HepG2 (cell line): Measurements from ENCODE around the gene ZMIZ1. TPM values are rescaled to one million over a fixed set of nuclear protein-coding genes. Genes with fewer than 3 reads are reported as not detected.

ENCODE experiments used
- ATAC-seq: fragments of 200-7000 bp; cut with Tn5 transposase; 3 replicates; pipeline ENCODE4 v1.9.1; 2020; ENCODE audit warnings: mild to moderate bottlenecking, moderate library complexity
- BruUV-seq: library from RNA; stranded (reverse); fragments of 400-500 nt; replicated peaks from 2 replicates; lab custom pipeline; 2021; lab: Mats Ljungman, UMichigan
- CTCF ChIA-PET: fragments of 300-600 bp; formaldehyde crosslinking; extraction: SDS; loops from one replicate; lab custom pipeline; 2021; ENCODE audit warnings: low total read pairs, inconsistent platforms, low intra/inter-chr PET ratio; lab: Yijun Ruan, JAX
- POLR2A ChIA-PET: fragments of 350-600 bp; sonication (Branson Sonifier 250); formaldehyde crosslinking; loops from one replicate; lab custom pipeline; 2020; ENCODE audit warnings: antibody characterized with exemption, inconsistent platforms; lab: Yijun Ruan, JAX
- DNase-seq: peaks from one replicate; pipeline ENCODE4 v3.0.0-alpha.2; 2015; ENCODE audit warnings: low spot score
- FAIRE-seq: peaks from 3 replicates; lab custom pipeline; 2011; peaks lifted over from hg19 to GRCh38; lab: Jason Lieb, UNC
- H2AFZ ChIP-seq: one replicate; pipeline ENCODE4 v1.6.1; 2011; ENCODE audit warnings: low read length, inconsistent platforms
- H3K27ac ChIP-seq: fragments of 300-600 bp; 3 replicates; pipeline ENCODE4 v1.8.0; 2011; ENCODE audit warnings: mixed run types, mild to moderate bottlenecking, mixed read lengths, low read length, inconsistent platforms; ENCODE audit not compliant: insufficient read depth; ENCODE audit errors: extremely low read length
- H3K27me3 ChIP-seq, 2 experiments: fragments of 200-600 bp in 1 of 2; 2 replicates in 1 of 2; 3 replicates in 1 of 2; pipeline versions ENCODE4 v1.6.0 to v1.8.0; 2011; ENCODE audit warnings: low read length in 2 of 2, mild to moderate bottlenecking in 2 of 2, moderate library complexity in 2 of 2, inconsistent platforms in 1 of 2; ENCODE audit not compliant: insufficient read depth in 2 of 2, control insufficient read depth in 1 of 2
- H3K36me3 ChIP-seq, 2 experiments: fragments of 200-600 bp in 1 of 2; replicated peaks in 1 of 2; 2 replicates in 1 of 2; 3 replicates in 1 of 2; pipeline versions ENCODE4 v1.5.1 to v1.8.0; 2011; ENCODE audit warnings: low read length in 2 of 2, inconsistent platforms in 1 of 2; ENCODE audit not compliant: insufficient read depth in 2 of 2, control insufficient read depth in 1 of 2
- H3K4me1 ChIP-seq: 2 replicates; pipeline ENCODE4 v1.5.1; 2012; ENCODE audit warnings: low read length, inconsistent platforms; ENCODE audit not compliant: insufficient read depth
- H3K4me2 ChIP-seq: 2 replicates; pipeline ENCODE4 v1.6.0; 2011; ENCODE audit warnings: low read depth, low read length, inconsistent platforms
- H3K4me3 ChIP-seq, 3 experiments: fragments of 200-600 bp in 1 of 3; sonication (generic), shearing (Covaris generic) in 1 of 3; replicated peaks in 1 of 3; 2 replicates each; pipeline ENCODE4 v1.5.1; 2011 to 2016; ENCODE audit warnings: low read length in 3 of 3, inconsistent platforms in 2 of 3, low read depth in 2 of 3, mild to moderate bottlenecking in 2 of 3, control low read depth in 1 of 3, mixed read lengths in 1 of 3; ENCODE audit not compliant: insufficient read depth in 1 of 3
- H3K79me2 ChIP-seq: one replicate; pipeline ENCODE4 v1.6.1; 2011; ENCODE audit warnings: low read length, inconsistent platforms; ENCODE audit not compliant: insufficient read depth
- H3K9ac ChIP-seq: 2 replicates; pipeline ENCODE4 v1.6.0; 2011; ENCODE audit warnings: mild to moderate bottlenecking, low read depth, low read length, inconsistent platforms; ENCODE audit not compliant: insufficient read depth
- H3K9me3 ChIP-seq: 2 replicates; pipeline ENCODE4 v1.5.1; 2012; ENCODE audit warnings: mild to moderate bottlenecking, low read length
- H4K20me1 ChIP-seq: 2 replicates; pipeline ENCODE4 v1.6.0; 2011; ENCODE audit warnings: inconsistent platforms, mild to moderate bottlenecking, low read length, moderate library complexity; ENCODE audit not compliant: insufficient read depth
- CC2D1A ChIP-seq: sonication (generic); formaldehyde crosslinking; IDR thresholded peaks from 2 replicates; pipeline ENCODE4 v1.8.1; 2023; ENCODE audit warnings: mild to moderate bottlenecking, missing genetic modification reagents
- EEA1 ChIP-seq: sonication (generic); formaldehyde crosslinking; IDR thresholded peaks from 2 replicates; pipeline ENCODE4 v1.5.1; 2020; ENCODE audit warnings: mild to moderate bottlenecking, missing genetic modification reagents, borderline replicate concordance
- MAFK ChIP-seq, 2 experiments: IDR thresholded peaks in 1 of 2; conservative IDR thresholded peaks in 1 of 2; 2 replicates each; pipeline ENCODE4 v1.6.1; 2011; ENCODE audit warnings: improper control_type of control experiment in 2 of 2, low read length in 2 of 2
- MTF1 ChIP-seq: sonication (generic); formaldehyde crosslinking; IDR thresholded peaks from 2 replicates; pipeline ENCODE4 v1.5.0; 2020; ENCODE audit warnings: missing genetic modification reagents
- SAFB2 ChIP-seq: sonication (generic); formaldehyde crosslinking; IDR thresholded peaks from 2 replicates; pipeline ENCODE4 v1.5.1; 2020; ENCODE audit warnings: missing genetic modification reagents, low read depth, mild to moderate bottlenecking, borderline replicate concordance
- SSRP1 ChIP-seq: IDR thresholded peaks from 2 replicates; pipeline ENCODE4 v1.6.1; 2016; ENCODE audit warnings: control low read depth
- ZNF10 ChIP-seq: sonication (generic); formaldehyde crosslinking; IDR thresholded peaks from 2 replicates; pipeline ENCODE4 v1.4.0; 2020; ENCODE audit warnings: mild to moderate bottlenecking, low read depth, missing genetic modification reagents, borderline replicate concordance
- ZNF382 ChIP-seq: sonication (generic); formaldehyde crosslinking; IDR thresholded peaks from 2 replicates; pipeline ENCODE4 v1.5.0; 2020; ENCODE audit warnings: missing genetic modification reagents, mild to moderate bottlenecking, borderline replicate concordance
- ZNF446 ChIP-seq: sonication (generic); formaldehyde crosslinking; IDR thresholded peaks from 2 replicates; pipeline ENCODE4 v1.5.0; 2020; ENCODE audit warnings: mild to moderate bottlenecking, missing genetic modification reagents
- ZNF891 ChIP-seq: sonication (generic); formaldehyde crosslinking; IDR thresholded peaks from 2 replicates; pipeline ENCODE4 v1.5.0; 2020; ENCODE audit warnings: mild to moderate bottlenecking, missing genetic modification reagents
- WGBS: methylation state at CpG from one replicate; pipeline ENCODE4 v1.1.6; 2017; ENCODE audit warnings: low lambda C conversion rate; 5-methylcytosine and 5-hydroxymethylcytosine counted together
- in situ Hi-C: cut with HindIII; loops from 2 replicates; pipeline ENCODE4 v1.10.0; 2017; ENCODE audit warnings: low pct_unique_long_range_greater_than_20kb; ENCODE audit not compliant: extremely low pct_ligation_motif_present
- intact Hi-C: fragments of 100-400 bp; cut with micrococcal nuclease; formaldehyde crosslinking; loops from one replicate; pipeline ENCODE4 v1.10.0; 2022; ENCODE audit not compliant: unreplicated experiment
- polyA plus RNA-seq, 8 experiments: library from polyadenylated mRNA; depleted of rRNA in 3 of 8; stranded (reverse) in 7 of 8; unstranded in 1 of 8; fragments of >200 nt; fragmentation: Illumina TruSeq in 4 of 8; extraction: Trizol in 4 of 8; gene quantifications; 2 replicates each; pipeline versions ENCODE4 v1.2.1 to v1.2.3, GENCODE V29; 2011 to 2016; ENCODE audit warnings: low read depth in 4 of 8, missing spikeins in 1 of 8, mixed read lengths in 1 of 8; ENCODE audit not compliant: insufficient read depth in 1 of 8
- total RNA-seq, 5 experiments: library from RNA; depleted of rRNA; stranded (reverse); fragments of >200 nt; fragmentation: Illumina TruSeq; extraction: Trizol; gene quantifications; 2 replicates each; pipeline ENCODE4 v1.2.3, GENCODE V29; 2016; ENCODE audit warnings: low read depth in 1 of 5
- TF ChIP-seq, protein P1 (sequence below): sonication (generic); formaldehyde crosslinking; IDR thresholded peaks from 2 replicates; pipeline ENCODE4 v1.8.0; 2023; ENCODE audit warnings: mild to moderate bottlenecking, missing genetic modification reagents
- TF ChIP-seq, protein P2 (sequence below): sonication (generic); formaldehyde crosslinking; IDR thresholded peaks from 2 replicates; pipeline ENCODE4 v1.4.0; 2020; ENCODE audit warnings: mild to moderate bottlenecking, missing genetic modification reagents
- TF ChIP-seq, protein P3 (sequence below): sonication (generic); formaldehyde crosslinking; IDR thresholded peaks from 2 replicates; pipeline ENCODE4 v1.4.0; 2020; ENCODE audit warnings: low read depth, mild to moderate bottlenecking, missing genetic modification reagents
- TF ChIP-seq, protein P4 (sequence below): sonication (generic); formaldehyde crosslinking; IDR thresholded peaks from 2 replicates; pipeline ENCODE4 v1.5.0; 2020; ENCODE audit warnings: missing genetic modification reagents

ZMIZ1 gene
- total and polyA plus RNA-seq, 2 of the 13 experiments (the other 11 are each of a cell fraction or from before 2014, with no cell fraction given), result 5.3 to 10.2 TPM

DNA sequence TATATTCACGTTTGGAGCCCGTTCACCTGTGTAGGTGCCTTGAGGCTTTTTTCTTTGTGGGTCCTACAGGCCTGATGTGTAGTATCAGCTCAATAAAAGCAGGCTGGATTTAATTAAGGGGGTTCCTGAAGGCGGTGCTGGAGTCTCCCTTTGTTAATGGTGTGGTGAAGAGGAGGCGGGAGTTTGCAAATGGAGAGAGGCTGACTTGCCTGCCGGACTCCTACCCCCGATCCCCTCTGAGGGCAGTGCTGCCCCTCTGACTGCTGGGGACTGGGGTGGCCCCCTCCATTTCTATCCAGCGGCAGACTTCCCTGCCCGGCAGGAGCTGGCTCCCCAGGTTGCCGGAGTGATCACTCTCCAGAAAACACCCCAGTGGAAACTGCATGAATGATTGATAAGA lies 45.1 kb downstream of the ZMIZ1 start:
- intact Hi-C loops, result no loop called here
- TF ChIP-seq, protein P1, sequence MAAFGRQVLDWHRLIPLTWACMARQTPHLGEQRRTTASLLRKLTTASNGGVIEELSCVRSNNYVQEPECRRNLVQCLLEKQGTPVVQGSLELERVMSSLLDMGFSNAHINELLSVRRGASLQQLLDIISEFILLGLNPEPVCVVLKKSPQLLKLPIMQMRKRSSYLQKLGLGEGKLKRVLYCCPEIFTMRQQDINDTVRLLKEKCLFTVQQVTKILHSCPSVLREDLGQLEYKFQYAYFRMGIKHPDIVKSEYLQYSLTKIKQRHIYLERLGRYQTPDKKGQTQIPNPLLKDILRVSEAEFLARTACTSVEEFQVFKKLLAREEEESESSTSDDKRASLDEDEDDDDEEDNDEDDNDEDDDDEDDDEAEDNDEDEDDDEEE (CRISPR knock-in tag), result no peak
- no peak for TF ChIP-seq ZNF891 (CRISPR knock-in tag)
- TF ChIP-seq MAFK (conservative IDR thresholded peaks at IDR 0.05 in 1 of 2, IDR thresholded peaks at IDR 0.05 in 1 of 2; ENCODE audit: low read length in 2 of 2), result no peak
- TF ChIP-seq ZNF382 (CRISPR knock-in tag), result no peak
- TF ChIP-seq, protein P2, sequence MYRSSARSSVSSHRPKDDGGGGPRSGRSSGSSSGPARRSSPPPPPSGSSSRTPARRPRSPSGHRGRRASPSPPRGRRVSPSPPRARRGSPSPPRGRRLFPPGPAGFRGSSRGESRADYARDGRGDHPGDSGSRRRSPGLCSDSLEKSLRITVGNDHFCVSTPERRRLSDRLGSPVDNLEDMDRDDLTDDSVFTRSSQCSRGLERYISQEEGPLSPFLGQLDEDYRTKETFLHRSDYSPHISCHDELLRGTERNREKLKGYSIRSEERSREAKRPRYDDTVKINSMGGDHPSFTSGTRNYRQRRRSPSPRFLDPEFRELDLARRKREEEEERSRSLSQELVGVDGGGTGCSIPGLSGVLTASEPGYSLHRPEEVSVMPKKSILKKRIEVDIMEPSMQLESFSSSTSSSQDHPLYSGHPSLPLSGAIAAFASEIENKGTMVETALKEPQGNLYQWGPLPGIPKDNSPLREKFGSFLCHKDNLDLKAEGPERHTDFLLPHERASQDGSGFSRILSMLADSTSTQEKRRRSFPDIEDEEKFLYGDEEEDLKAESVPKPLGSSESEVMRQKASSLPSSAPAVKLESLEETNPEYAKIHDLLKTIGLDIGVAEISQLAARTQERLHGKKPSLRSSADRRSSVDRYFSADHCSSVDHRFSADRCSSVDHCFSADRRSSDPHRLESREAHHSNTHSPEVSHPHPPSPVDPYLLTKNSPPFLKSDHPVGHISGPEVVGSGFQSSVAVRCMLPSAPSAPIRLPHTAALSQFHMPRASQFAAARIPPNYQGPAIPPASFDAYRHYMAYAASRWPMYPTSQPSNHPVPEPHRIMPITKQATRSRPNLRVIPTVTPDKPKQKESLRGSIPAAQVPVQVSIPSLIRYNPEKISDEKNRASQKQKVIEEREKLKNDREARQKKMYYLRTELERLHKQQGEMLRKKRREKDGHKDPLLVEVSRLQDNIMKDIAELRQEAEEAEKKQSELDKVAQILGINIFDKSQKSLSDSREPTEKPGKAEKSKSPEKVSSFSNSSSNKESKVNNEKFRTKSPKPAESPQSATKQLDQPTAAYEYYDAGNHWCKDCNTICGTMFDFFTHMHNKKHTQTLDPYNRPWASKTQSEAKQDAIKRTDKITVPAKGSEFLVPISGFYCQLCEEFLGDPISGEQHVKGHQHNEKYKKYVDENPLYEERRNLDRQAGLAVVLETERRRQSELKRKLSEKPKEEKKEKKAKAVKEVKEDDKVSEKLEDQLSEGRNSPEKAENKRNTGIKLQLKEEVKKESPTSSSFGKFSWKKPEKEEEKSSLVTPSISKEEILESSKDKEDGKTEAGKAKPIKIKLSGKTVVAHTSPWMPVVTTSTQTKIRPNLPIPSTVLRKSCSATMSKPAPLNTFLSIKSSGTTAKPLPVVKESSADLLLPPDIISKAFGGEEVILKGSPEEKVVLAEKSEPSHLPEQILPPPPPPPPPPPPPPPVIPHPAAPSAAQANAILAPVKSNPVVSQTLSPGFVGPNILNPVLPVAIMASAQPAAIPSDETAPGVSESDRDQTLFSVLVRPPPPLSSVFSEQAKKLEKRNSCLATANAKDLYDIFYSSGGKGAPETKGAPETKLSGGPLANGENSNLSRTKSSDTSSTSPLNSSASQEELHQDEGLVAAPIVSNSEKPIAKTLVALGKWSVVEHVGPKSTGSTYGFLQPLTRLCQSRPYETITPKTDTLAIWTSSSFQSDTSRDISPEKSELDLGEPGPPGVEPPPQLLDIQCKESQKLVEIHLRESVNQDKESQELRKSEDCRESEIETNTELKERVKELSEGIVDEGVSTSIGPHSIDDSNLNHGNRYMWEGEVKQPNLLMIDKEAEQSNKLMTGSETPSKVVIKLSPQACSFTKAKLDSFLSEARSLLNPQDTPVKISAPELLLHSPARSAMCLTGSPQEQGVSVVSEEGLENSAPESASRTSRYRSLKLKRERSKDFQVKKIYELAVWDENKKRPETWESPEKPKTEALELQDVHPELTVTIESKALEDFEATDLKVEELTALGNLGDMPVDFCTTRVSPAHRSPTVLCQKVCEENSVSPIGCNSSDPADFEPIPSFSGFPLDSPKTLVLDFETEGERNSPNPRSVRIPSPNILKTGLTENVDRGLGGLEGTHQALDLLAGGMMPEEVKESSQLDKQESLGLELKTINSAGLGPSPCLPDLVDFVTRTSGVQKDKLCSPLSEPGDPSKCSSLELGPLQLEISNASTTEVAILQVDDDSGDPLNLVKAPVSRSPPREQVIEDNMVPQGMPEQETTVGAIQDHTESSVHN (CRISPR knock-in tag), result no peak
- TF ChIP-seq MTF1, result no peak
- TF ChIP-seq SSRP1 (CRISPR knock-in tag), result no peak
- no peak for TF ChIP-seq ZNF446 (CRISPR knock-in tag)
- TF ChIP-seq, protein P3, sequence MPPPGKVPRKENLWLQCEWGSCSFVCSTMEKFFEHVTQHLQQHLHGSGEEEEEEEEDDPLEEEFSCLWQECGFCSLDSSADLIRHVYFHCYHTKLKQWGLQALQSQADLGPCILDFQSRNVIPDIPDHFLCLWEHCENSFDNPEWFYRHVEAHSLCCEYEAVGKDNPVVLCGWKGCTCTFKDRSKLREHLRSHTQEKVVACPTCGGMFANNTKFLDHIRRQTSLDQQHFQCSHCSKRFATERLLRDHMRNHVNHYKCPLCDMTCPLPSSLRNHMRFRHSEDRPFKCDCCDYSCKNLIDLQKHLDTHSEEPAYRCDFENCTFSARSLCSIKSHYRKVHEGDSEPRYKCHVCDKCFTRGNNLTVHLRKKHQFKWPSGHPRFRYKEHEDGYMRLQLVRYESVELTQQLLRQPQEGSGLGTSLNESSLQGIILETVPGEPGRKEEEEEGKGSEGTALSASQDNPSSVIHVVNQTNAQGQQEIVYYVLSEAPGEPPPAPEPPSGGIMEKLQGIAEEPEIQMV (CRISPR knock-in tag), result no peak
- TF ChIP-seq SAFB2, result no peak
- TF ChIP-seq, protein P4, sequence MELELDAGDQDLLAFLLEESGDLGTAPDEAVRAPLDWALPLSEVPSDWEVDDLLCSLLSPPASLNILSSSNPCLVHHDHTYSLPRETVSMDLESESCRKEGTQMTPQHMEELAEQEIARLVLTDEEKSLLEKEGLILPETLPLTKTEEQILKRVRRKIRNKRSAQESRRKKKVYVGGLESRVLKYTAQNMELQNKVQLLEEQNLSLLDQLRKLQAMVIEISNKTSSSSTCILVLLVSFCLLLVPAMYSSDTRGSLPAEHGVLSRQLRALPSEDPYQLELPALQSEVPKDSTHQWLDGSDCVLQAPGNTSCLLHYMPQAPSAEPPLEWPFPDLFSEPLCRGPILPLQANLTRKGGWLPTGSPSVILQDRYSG (CRISPR knock-in tag), result no peak
- TF ChIP-seq CC2D1A, result no peak
- no peak for TF ChIP-seq ZNF10
- no peak for TF ChIP-seq EEA1 (CRISPR knock-in tag)

More for the DNA sequence above, 45.1 kb downstream of the ZMIZ1 start:
- Histone ChIP-seq H4K20me1 (peaks cover 89% of the 10 kb centered on the region), H3K27me3 (no peaks in the 10 kb centered on the region), H3K4me2 (no peak overlapping the region), H3K4me3 (no peak overlapping the region), H2AFZ (no peak overlapping the region), H3K9me3 (no peaks in the 10 kb centered on the region), H3K36me3 (peaks cover 20 to 54% of the 10 kb centered on the region in 2 experiments), H3K9ac (no peak overlapping the region), H3K4me1 (peaks cover 89% of the 10 kb centered on the region), H3K27ac (no peak overlapping the region), H3K79me2 (peaks cover 93% of the 10 kb centered on the region)
- no TSS peak for BruUV-seq
- DNase-seq (no peak), FAIRE-seq (no peak), ATAC-seq (no peak)
- CTCF ChIA-PET, result no interaction called here
- in situ Hi-C loops, result no loop called here
- 99% methylated on average over 5 of the region's 9 CpGs for WGBS
- POLR2A ChIA-PET, result no interaction called here
